ENCODE data around the gene SLC35E2B. TPM values are rescaled to one million over a fixed set of nuclear protein-coding genes. Genes with fewer than 3 reads are reported as not detected.
A peak's percentile ranks its signal among the peaks of the same experiment; 100 is the strongest.
"Not testable (repeated sequence)": the region's sequence is repeated elsewhere in the genome, so short reads cannot be mapped to it uniquely, and the experiment has no call there.

The SLC35E2B gene
- total RNA-seq, 1 donor from 2014 or later, result 38.3 TPM

DNA sequence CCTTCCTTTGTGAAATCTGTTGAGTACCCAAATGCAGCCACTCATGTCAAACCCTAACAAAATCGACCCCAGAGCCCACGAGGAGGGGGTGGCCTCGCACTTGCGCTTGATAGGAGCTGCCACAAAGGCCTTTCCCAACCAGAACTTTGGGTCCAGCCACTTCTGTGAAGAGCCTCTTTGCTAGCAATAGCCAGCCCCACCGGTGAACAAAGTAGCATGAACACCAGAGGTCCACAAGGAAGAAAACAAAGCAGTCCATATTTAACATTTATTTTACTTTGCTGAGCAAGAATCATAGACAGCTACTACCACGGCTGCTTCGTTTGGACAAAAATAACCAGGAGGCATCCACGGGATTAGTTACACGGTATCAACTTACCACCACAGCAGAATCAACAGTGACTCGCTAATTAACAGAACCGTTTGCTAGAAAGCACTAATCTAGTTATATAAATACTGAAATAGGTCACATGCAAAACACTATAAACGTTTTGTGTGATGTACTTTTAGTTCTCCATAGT lies 34.6 kb upstream of the SLC35E2B start:
- Histone ChIP-seq H3K27ac (peak overlapping the region; percentile 39), H3K36me3 (peaks cover 0 to 18% of the 10 kb centered on the region in 2 donors)
- H3K27me3 ChIP-seq; intact Hi-C loops (cut with DNase I); H3K4me1 ChIP-seq; H3K9me3 ChIP-seq; H3K4me3 ChIP-seq; DNase-seq (ENCODE audit: extremely low spot score in 2 of 2): not testable (repeated sequence)

DNA sequence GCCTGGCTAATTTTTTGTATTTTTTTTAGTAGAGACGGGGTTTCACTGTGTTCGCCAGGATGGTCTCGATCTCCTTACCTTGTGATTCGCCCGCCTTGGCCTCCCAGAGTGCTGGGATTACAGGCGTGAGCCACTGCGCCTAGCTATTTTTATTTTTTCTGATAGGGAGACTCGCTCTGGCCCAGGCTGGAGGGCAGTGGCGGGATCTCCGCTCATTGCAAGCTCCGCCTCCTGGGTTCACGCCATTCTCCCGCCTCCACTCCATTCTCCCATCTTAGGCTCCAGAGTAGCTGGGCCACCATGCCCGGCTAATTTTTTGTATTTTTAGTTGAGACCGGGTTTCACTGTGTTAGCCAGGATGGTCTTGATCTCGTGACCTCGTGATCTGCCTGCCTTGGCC lies 33.5 kb upstream of the SLC35E2B start:
- H3K9me3 ChIP-seq; H3K36me3 ChIP-seq; H3K4me3 ChIP-seq; H3K27ac ChIP-seq; DNase-seq (ENCODE audit: extremely low spot score in 2 of 2); intact Hi-C loops (cut with DNase I); H3K27me3 ChIP-seq; H3K4me1 ChIP-seq: not testable (repeated sequence)

DNA sequence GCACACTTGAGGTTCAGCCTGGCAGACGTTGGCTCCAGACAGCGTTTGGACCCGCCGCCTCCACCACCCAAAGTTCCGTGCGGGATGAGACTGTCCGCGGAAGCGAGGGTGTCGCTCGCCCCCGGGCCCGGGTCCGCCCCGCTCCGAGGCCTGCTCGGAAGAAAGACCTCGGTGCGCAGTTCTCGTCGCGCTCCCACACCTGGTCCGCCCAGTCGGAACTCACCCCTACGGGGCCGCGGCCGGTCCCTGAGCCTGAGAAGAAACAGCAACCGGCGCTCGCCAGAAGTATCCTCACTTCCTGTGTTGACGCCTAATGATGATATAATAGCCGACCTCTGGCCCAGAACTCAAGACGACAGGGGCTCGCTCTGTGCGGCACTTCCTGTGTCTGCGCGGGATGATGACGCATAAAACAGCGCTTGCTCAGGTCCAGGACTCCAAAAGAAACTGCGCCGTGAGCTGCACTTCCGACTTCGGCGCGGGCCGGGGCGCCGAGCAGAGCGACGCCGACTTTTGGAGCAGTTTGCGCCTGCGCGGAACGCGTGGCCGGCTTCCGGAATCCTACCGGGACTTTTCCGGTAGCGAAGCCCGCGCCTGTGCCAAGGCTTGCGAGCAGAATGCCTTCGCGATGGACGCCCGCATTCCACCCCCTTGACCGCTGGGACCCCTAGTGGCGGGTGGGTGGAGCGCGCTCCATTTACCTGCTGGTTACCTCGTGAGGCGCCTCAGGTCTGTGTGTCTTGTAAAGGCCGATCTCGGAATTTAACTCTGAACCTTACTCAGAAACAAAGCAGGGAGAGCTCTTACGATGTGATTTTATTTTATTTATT lies 31.7 kb upstream of the SLC35E2B start, which contains the start of gene CDK11A:
TSS of gene CDK11A (minus strand) at position 323 of the 830 bp plus-strand sequence. CDS start 1,539 bp downstream, outside the sequence.
- peak; percentile 94 to 99 for TF ChIP-seq POLR2AphosphoS5 (IDR thresholded peaks at IDR 0.05; ENCODE audit: insufficient read depth in 1 of 2, low read depth in 1 of 2)
- TF ChIP-seq, protein P1, sequence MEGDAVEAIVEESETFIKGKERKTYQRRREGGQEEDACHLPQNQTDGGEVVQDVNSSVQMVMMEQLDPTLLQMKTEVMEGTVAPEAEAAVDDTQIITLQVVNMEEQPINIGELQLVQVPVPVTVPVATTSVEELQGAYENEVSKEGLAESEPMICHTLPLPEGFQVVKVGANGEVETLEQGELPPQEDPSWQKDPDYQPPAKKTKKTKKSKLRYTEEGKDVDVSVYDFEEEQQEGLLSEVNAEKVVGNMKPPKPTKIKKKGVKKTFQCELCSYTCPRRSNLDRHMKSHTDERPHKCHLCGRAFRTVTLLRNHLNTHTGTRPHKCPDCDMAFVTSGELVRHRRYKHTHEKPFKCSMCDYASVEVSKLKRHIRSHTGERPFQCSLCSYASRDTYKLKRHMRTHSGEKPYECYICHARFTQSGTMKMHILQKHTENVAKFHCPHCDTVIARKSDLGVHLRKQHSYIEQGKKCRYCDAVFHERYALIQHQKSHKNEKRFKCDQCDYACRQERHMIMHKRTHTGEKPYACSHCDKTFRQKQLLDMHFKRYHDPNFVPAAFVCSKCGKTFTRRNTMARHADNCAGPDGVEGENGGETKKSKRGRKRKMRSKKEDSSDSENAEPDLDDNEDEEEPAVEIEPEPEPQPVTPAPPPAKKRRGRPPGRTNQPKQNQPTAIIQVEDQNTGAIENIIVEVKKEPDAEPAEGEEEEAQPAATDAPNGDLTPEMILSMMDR (IDR thresholded peaks at IDR 0.05), result peak; percentile 11 to 25 (median 18)
- peak in 1 of 2 donors; percentile 36 for TF ChIP-seq POLR2A (IDR thresholded peaks at IDR 0.05)
- peak within 1 kb of the TSS; percentile 79 for H3K27ac ChIP-seq
- DNase-seq (ENCODE audit: extremely low spot score in 2 of 2), result peak; percentile 98 to 99

GRCh38 chr1:1721201-1721600 lies 28.6 kb upstream of the SLC35E2B start:
- intact Hi-C loops (cut with DNase I), result no loop called here
- Histone ChIP-seq H3K4me3 (no peak overlapping the region), H3K9me3 (no peaks in the 10 kb centered on the region), H3K27me3 (no peaks in the 10 kb centered on the region), H3K27ac (no peak overlapping the region), H3K36me3 (peaks cover 0 to 8% of the 10 kb centered on the region in 2 donors), H3K4me1 (no peaks in the 10 kb centered on the region)
- TF ChIP-seq POLR2A (IDR thresholded peaks at IDR 0.05) (no peak), POLR2AphosphoS5 (IDR thresholded peaks at IDR 0.05; ENCODE audit: insufficient read depth in 1 of 2, low read depth in 1 of 2) (no peak)
- TF ChIP-seq, protein P1 (IDR thresholded peaks at IDR 0.05), result no peak
- DNase-seq (ENCODE audit: extremely low spot score in 2 of 2), result no peak

More for the DNA sequence above, 31.7 kb upstream of the SLC35E2B start, which contains the start of gene CDK11A:
- H3K9me3 ChIP-seq; H3K4me1 ChIP-seq; H3K27me3 ChIP-seq; H3K36me3 ChIP-seq; intact Hi-C loops (cut with DNase I): not testable (repeated sequence)
- peak within 1 kb of the TSS; percentile 63 to 65 for H3K4me3 ChIP-seq

GRCh38 chr1:1715109-1715883 lies 22.7 kb upstream of the SLC35E2B start:
- H3K9me3 ChIP-seq; DNase-seq (ENCODE audit: extremely low spot score in 2 of 2); H3K27ac ChIP-seq; H3K27me3 ChIP-seq; H3K4me3 ChIP-seq; H3K36me3 ChIP-seq; intact Hi-C loops (cut with DNase I); H3K4me1 ChIP-seq: not testable (repeated sequence)

DNA sequence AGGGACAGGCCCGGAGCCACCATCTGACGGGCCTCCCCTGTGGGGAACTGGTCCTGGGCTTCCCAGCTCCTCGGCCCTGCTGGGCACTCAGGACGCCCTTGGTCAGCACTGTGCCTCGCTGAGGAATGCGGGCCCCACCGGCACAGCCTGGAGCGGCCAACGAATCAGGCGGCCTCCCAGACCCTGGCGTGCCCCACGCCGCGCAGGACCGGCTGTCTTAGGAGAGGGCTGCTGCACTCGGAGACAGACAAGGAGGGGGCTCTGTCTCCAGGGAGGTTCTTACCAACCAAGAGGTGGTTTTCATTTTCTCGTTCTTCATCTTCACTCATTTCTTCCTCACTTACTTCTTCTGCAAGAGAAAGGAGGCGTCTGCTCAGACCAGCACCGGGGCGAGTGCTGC lies 15.3 kb upstream of the SLC35E2B start:
- intact Hi-C loops (cut with DNase I); H3K27ac ChIP-seq; H3K4me3 ChIP-seq; H3K4me1 ChIP-seq; H3K9me3 ChIP-seq; DNase-seq (ENCODE audit: extremely low spot score in 2 of 2); H3K27me3 ChIP-seq: not testable (repeated sequence)
- peaks cover 0 to 17% of the 10 kb centered on the region in 2 donors for H3K36me3 ChIP-seq

DNA sequence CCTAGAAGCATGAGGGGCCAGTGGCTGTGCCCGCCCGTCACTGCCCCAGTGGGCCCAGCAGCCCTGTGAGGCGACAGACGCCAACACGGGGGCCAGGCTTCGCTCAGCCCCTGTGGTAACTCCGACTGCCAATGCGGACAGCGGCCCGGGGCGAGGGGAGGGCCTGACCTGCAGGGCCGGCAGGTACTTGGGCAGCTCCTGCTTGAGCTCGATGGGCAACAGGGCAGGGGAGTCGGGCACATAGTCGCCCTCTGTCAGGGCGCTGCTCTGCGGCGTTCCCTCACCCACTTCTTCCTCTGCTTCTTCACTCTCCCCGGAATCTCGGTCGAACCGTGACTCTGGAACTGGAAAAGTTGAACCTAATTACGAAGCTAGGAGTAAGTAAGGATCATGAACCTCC lies 14.6 kb upstream of the SLC35E2B start:
- intact Hi-C loops (cut with DNase I); H3K9me3 ChIP-seq; H3K4me1 ChIP-seq; H3K4me3 ChIP-seq; H3K27me3 ChIP-seq; H3K27ac ChIP-seq; DNase-seq (ENCODE audit: extremely low spot score in 2 of 2): not testable (repeated sequence)
- H3K36me3 ChIP-seq, result peaks cover 0 to 17% of the 10 kb centered on the region in 2 donors

DNA sequence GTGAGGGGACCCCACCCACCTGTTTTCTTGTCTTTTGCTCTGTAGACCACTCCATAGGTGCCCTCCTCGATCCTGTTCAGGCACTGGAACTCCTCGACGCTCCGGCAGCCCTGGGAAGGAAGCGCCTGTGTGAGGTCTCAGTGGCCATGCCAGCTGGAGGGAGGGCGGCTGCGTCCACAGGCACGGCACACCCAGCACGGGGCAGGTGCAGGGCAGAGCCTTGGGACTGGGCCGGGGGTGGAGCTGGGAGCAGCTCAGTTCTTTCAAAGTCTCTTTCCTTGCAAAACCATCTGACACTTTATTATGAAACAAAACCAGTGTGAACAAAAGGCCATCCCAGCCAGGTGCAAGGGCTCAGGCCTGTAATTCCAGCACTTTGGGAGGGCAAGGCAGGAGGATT lies 13.0 kb upstream of the SLC35E2B start:
- H3K9me3 ChIP-seq; DNase-seq (ENCODE audit: extremely low spot score in 2 of 2); H3K27me3 ChIP-seq; H3K27ac ChIP-seq; H3K4me3 ChIP-seq; H3K4me1 ChIP-seq; intact Hi-C loops (cut with DNase I): not testable (repeated sequence)
- peaks cover 0 to 17% of the 10 kb centered on the region in 2 donors for H3K36me3 ChIP-seq

GRCh38 chr1:1704284-1704957 lies 11.8 kb upstream of the SLC35E2B start:
- H3K4me3 ChIP-seq; H3K4me1 ChIP-seq; H3K9me3 ChIP-seq; H3K27me3 ChIP-seq; H3K27ac ChIP-seq; DNase-seq (ENCODE audit: extremely low spot score in 2 of 2); intact Hi-C loops (cut with DNase I): not testable (repeated sequence)
- peaks cover 0 to 17% of the 10 kb centered on the region in 2 donors for H3K36me3 ChIP-seq

Data from vagina (tissue), 2 donors.